HFF-Myc (cell line): Measurements from ENCODE around the gene RFLNA.

Source experiments
- DNase-seq: peaks from one replicate; pipeline ENCODE4 v3.0.0-alpha.2; 2011; ENCODE audit warnings: low read depth; ENCODE audit errors: extremely low read depth
- H3K4me3 ChIP-seq: replicated peaks from 2 replicates; pipeline ENCODE4 v1.5.1; 2011; ENCODE audit warnings: low read depth, mild to moderate bottlenecking, control low read depth, low read length
- TF ChIP-seq, protein P1 (sequence below): IDR thresholded peaks from 2 replicates; pipeline ENCODE4 v1.5.1; 2012; ENCODE audit warnings: mild to moderate bottlenecking, low read depth, low read length, control low read depth; ENCODE audit errors: missing control alignments

Gene RFLNA

DNA sequence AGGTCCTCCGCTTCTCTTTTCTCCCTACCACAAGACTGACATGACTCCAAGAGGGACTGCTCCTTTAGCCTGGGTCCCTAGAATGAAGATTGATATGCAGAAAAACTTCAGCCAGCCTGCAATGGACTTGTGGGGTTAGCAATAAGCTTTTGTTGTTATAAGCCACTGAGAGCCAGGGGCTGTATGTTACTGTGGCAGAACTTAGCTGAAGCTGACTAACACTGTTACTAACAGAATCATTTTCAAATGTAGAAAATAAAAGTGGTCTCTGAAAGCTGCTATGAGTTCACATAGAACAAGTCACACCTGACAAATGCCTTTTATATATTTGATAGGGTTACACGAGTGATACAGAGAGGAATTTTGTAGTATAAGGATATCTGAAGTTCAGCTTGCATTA is 13.6 kb upstream of the RFLNA start:
- no peak for DNase-seq
- TF ChIP-seq, protein P1, sequence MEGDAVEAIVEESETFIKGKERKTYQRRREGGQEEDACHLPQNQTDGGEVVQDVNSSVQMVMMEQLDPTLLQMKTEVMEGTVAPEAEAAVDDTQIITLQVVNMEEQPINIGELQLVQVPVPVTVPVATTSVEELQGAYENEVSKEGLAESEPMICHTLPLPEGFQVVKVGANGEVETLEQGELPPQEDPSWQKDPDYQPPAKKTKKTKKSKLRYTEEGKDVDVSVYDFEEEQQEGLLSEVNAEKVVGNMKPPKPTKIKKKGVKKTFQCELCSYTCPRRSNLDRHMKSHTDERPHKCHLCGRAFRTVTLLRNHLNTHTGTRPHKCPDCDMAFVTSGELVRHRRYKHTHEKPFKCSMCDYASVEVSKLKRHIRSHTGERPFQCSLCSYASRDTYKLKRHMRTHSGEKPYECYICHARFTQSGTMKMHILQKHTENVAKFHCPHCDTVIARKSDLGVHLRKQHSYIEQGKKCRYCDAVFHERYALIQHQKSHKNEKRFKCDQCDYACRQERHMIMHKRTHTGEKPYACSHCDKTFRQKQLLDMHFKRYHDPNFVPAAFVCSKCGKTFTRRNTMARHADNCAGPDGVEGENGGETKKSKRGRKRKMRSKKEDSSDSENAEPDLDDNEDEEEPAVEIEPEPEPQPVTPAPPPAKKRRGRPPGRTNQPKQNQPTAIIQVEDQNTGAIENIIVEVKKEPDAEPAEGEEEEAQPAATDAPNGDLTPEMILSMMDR: no peak
- no peak overlapping the region for H3K4me3 ChIP-seq

DNA sequence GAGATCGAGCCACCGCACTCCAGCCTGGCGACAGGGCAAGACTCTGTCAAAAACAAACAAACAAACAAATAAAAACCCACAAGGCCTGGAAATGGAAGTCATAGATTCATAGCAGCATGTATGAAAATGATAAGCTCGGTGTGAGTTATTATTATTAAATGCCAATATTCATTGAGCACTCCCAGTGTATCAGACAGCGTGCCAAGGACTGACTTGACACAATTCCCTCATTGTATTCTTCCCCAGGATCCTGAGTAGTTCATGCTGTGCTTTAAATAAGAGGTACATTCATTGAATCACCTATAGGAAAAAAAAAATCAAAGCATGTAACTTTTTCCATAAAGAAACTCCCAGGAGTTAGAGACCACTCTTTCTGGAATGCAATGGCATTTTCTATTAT is 12.6 kb upstream of the RFLNA start:
- DNase-seq: no peak
- TF ChIP-seq, protein P1: no peak
- no peak overlapping the region for H3K4me3 ChIP-seq

DNA sequence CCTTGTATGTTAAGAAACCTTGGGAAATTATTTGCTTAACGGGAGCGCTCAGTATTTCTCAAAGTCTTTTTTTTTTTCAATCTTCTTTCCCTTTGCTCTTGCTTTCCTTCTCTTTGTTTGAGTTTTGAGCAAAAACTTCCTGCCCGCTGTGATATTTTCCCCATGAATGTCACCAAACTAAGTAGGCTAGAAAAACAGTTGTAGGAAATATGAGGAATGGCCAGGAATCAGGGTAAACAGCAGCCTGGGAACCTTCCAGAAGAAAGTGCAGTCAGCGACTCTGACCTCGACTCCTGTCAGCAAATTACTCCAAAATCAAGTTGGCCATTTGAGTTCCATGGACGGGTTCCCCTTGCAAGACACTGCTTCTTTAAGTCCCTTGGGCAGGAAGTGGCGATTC is 11.6 kb upstream of the RFLNA start:
- DNase-seq: no peak
- no peak overlapping the region for H3K4me3 ChIP-seq
- TF ChIP-seq, protein P1: no peak

DNA sequence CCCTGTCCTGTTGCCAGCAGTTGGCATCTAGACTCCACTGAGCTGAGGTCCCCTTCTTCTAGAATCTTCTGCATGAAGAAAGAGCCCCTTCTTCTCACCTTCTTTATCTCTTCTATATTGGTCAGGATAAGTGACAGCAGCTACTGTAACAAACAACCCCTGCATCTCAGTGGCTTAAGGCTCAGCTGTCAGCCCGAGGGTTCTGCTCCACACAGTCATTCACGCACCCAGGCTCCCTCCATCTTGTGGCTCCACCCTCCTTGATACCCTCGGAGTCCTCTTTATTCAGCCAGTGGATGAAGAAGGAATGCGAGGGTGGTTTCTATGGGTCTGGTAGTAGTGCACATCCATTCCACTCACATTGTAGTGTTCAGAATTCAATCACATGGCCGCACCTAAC is 10.5 kb upstream of the RFLNA start:
- TF ChIP-seq, protein P1: no peak
- H3K4me3 ChIP-seq: no peak overlapping the region
- DNase-seq: no peak

DNA sequence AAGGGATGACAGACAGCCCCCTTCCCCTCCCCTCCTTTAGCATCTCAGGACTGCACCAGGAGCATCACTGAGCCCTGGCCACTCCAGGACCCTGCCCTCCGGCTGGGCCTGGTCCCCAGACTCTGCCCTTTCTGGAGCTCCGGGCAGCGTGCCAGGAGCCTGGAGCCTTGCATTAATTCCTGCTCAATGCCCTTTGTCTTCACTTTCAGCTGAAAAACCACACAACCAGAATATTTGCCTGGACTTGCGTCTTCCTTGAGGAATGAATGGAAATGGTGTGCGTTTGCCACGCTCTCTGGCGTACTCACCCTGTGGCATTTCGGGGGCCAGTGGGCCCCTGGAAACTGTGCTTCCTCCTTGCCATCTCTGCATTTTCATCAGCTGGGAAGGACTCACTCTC is 8.5 kb upstream of the RFLNA start:
- no peak overlapping the region for H3K4me3 ChIP-seq
- TF ChIP-seq, protein P1: no peak
- DNase-seq: no peak

DNA sequence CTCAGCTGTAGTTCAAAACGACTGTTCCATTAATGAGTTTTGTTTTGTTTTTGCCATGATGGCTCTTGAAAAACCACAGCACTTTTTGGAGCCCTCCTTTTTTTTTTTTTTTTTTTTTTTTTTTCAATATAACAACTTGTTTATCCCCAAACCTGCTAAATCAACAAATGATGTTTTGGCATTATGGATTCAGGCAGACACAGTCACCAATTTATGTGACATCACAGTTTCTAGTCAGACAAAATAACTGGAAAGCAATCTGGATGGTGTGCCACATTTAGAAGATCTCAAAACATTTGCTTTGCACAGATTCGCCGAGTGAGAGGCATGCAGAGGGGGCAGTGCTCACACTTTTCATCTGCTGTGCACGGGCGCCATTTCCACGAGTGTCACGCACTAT is 7.9 kb upstream of the RFLNA start:
- DNase-seq: no peak
- TF ChIP-seq, protein P1: no peak
- no peak overlapping the region for H3K4me3 ChIP-seq

DNA sequence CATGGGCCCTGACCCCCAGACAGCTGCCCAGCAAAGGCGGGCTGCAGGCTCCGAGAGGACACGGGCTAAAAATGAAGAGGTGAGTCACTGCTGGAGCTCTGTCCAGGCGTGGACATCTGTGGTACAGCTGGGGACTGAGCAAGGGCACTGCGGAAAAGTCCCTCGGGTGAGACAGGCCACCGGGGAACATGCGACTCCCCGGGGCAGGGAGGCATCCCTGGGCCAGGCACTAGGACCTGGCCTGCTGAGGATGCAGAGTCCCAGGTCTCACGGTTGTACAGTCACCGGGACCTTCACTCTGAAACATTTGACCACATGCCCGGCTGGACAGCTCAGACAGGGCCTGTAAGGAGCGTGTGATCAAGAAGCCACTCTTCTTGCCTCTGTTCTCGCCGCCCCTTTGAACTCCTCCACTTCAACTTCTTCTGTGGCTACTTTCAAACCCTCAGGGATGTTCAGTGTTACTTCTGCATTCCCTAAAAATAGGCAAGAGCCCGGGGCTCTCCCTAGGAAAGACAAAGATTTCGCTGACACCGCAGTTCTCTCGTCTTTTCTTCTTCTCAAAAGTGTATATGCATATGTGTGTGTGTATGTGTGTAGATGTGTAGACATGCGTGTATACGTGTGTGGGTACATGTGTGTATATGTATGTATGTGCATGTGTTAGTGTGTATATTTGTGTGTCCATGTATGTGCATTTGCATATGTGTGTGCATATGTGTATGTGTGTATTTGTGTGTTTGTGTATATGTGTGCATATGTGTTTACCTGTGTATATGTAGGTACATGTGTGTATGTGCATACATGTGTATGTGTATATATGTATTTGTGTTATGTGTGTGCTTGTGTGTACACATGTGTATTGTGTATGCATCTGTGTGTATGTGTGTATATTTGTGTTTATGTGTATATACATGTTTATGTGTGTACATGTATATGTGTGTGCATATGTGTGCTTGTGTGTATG is 5.0 kb upstream of the RFLNA start:
- DNase-seq: no peak
- no peak overlapping the region for H3K4me3 ChIP-seq
- TF ChIP-seq, protein P1: no peak
